CD4-positive, alpha-beta T cell treated with Interleukin-15 for 1 hour (primary cell): Measurements from ENCODE around the gene ZNF41.

Experiments
- DNase-seq: peaks from one replicate; pipeline ENCODE4 v3.0.0-alpha.2; 2020

The ZNF41 gene

GRCh38 chrX:47489507-47490275 is 6.7 kb upstream of the ZNF41 start:
- no peak for DNase-seq

- DNase-seq, result no peak
Observed at GRCh38 chrX:47484885-47485284, 1.9 kb upstream of the ZNF41 start.

GRCh38 chrX:47483306-47484268 is 565 bp upstream of the ZNF41 start:
- DNase-seq, result no peak

- no peak for DNase-seq
Observed at GRCh38 chrX:47482065-47482511, 934 bp downstream of the ZNF41 start.

GRCh38 chrX:47481160-47481559 is 1.9 kb downstream of the ZNF41 start:
- DNase-seq, result no peak

- no peak for DNase-seq
Observed at GRCh38 chrX:47480576-47480975, 2.4 kb downstream of the ZNF41 start.

- DNase-seq, result no peak
Observed at GRCh38 chrX:47475476-47475875, 7.5 kb downstream of the ZNF41 start.

GRCh38 chrX:47467106-47467505 is 15.9 kb downstream of the ZNF41 start:
- DNase-seq, result no peak

GRCh38 chrX:47460561-47460960 is 22.5 kb downstream of the ZNF41 start:
- no peak for DNase-seq

- DNase-seq, result no peak
Observed at GRCh38 chrX:47458528-47458927, 24.5 kb downstream of the ZNF41 start.

GRCh38 chrX:47456080-47456479 is 26.9 kb downstream of the ZNF41 start:
- no peak for DNase-seq

- no peak for DNase-seq
Observed at GRCh38 chrX:47452112-47452511, 30.9 kb downstream of the ZNF41 start.

GRCh38 chrX:47448165-47448806 is 34.7 kb downstream of the ZNF41 start:
- DNase-seq, result no peak

GRCh38 chrX:47447607-47448006 is 35.4 kb downstream of the ZNF41 start:
- DNase-seq, result no peak

- no peak for DNase-seq
Observed at GRCh38 chrX:47446971-47447370, 36.1 kb downstream of the ZNF41 start.

- no peak for DNase-seq
Observed at GRCh38 chrX:47446431-47446830, 36.6 kb downstream of the ZNF41 start.

GRCh38 chrX:47430925-47431324 is 52.1 kb downstream of the ZNF41 start:
- no peak for DNase-seq

GRCh38 chrX:47422444-47422843 is 60.6 kb downstream of the ZNF41 start:
- DNase-seq, result no peak

GRCh38 chrX:47420962-47421361 is 62.1 kb downstream of the ZNF41 start:
- DNase-seq, result no peak

- DNase-seq, result no peak
Observed at GRCh38 chrX:47420265-47420664, 62.8 kb downstream of the ZNF41 start.

- DNase-seq, result no peak
Observed at GRCh38 chrX:47413179-47413594, 69.8 kb downstream of the ZNF41 start.
